T-helper 9 cell (primary cell): ENCODE data around the gene DCAF6.
A peak's percentile ranks its signal among the peaks of the same experiment; 100 is the strongest.
"Not testable (repeated sequence)": the region's sequence is repeated elsewhere in the genome, so short reads cannot be mapped to it uniquely, and the experiment has no call there.

Experiments
- DNase-seq: peaks from one replicate; pipeline ENCODE4 v3.0.0-alpha.2; 2020

The DCAF6 gene

DNA sequence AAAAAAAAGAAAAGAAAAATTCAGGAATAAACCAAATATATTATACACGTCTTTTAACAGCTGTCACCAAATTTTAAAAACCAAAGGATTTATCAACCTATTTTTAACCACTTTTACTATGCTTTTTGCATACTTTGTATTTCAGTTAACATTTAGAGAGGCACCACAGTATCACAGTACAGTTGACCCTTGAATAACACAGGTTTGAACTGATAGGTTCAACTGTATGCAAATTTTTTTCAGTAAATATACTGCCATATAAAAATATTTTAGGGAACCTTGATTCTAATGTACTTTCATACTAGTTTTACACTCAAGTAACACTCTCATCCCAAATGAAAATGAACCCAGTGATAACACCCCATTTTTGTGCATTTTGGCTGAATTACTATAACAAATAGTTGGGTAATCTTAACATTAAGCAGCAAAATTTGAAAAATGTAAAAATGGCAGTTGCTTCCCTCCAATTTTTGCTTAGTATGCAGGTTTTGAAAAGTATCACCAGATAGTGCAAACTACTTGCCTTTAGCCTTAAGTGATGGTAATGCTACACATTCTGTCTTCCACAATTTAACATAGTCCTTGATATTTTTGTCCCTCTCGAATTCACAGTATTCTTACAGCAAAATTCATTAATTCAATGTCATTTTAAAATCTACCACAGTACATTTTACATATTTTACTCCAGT lies 11.8 kb upstream of the DCAF6 start:
- no peak for DNase-seq

DNA sequence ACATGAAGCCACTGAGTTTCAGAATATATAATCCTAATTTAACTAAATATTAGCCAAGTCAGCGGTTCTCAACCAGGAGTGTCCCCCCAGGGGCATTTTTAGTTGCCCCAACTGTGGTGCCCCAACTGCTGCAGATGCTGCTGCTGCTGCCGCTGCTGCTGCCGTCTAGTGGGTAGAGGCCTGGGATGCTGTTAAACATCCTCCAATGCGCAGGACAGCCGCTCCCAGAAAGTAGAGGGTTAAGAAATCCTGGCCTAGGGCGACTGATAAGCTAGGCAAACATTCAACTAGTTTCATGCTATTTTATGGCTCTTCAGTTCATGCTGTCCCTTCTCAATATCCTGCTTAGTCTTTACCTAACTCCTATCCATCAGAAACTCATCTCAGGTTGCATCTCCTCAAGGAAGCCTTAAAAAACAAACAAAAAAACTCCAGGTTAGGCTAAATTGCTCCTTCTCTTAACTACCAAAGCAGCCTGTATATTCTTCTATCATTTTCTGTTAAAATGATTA lies 9.9 kb upstream of the DCAF6 start:
- no peak for DNase-seq

DNA sequence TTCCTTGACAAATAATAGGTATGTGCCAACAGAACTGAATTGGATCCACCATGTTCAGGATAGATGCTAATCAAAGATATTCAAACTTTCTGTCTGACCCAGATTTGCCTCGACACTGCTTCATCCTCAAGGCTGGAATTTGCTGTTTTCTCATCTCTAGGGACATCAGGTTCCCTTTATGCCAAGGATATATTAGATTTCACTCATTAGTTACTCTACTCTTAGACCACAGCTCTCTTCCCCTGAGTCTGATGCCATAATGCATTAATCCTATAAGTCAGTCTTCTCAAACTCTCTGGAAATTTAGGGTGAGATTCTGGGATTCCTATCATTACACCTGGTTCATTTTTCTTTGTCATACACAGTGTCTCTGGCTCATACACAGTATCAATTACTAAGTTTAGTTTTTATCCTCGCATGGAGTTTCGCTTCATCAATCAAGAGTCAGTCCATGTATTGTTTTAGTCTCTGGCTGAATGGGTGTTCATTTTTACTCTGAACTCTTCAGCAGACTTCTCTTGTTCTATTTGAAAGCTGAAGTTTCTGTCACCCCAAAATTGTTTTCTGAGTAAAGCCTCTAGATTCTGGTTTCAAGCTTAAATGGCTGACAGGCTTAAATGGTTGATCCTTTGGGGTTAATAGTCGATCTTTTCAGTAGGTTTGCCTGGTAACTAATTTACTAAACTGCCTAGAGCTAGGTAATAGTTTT lies 9.3 kb upstream of the DCAF6 start:
- DNase-seq = no peak

DNA sequence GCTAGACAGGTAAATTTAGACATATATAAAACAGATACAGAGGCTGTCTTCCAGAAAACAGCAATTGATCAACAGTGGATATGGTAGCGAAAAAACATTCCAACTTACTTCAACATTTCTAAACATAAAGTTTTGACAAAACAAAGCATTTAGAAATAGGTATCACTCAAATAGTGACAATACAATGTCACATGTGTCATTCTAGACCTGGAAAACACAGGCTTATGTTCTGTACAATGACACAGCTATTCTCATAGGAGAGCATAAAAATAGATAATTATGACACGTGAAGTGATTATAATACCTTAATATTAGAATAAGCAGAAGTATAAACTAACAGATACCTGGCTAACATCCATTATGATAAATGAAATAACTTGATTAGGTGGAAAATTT lies 8.0 kb upstream of the DCAF6 start:
- DNase-seq = no peak

DNA sequence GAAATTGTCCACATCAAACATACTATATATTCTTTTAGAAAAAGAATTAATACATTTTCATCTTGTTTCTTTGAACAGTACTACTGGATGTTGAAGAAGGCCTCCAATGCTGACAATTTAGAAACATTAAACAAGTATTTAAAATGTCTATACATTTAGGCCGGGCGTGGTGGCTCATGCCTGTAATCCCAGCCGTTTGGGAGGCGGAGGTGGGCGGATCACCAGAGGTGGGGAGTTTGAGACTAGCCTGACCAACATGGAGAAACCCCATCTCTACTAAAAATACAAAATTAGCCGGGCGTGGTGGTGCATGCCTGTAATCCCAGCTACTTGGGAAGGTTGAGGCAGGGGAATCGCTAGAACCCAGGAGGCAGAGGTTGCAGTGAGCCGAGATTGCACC lies 7.6 kb upstream of the DCAF6 start:
- DNase-seq = not testable (repeated sequence)

DNA sequence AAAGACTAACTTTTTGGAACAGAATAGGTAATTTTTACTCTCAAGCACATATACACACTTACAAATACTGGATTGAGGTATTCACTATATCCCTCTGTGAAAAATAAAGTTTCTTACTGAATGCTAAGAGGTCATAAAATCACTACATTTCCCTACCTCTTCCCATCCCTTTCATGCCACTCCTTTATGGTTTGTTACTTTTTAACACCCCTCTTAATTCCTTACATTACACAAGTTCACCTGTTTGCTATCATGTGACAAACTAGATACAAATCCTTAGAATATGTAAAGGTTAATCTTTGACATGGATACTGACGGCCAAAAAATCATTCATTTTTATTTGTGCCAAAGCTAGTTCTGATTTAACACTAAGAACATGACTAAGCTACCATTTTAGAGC lies 6.8 kb upstream of the DCAF6 start:
- DNase-seq = no peak

DNA sequence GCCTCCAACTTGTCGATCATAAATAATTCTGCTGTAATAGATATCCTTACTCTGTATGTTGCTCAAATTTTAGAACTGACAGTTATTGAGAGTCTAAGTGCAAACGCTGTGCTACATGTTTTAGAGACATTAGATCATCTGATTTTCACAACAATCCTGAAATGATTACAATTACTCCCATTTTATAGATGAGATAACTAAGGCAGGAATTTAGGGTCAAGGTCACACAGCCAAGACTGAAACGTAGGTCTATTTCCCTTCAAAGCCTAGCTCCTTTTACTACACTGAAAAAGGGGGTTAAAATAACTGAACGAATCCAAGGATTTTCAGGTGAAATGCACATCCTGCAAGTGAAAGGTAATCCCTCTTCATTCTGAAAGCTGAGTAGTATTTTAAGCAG lies 2.7 kb upstream of the DCAF6 start:
- no peak for DNase-seq

DNA sequence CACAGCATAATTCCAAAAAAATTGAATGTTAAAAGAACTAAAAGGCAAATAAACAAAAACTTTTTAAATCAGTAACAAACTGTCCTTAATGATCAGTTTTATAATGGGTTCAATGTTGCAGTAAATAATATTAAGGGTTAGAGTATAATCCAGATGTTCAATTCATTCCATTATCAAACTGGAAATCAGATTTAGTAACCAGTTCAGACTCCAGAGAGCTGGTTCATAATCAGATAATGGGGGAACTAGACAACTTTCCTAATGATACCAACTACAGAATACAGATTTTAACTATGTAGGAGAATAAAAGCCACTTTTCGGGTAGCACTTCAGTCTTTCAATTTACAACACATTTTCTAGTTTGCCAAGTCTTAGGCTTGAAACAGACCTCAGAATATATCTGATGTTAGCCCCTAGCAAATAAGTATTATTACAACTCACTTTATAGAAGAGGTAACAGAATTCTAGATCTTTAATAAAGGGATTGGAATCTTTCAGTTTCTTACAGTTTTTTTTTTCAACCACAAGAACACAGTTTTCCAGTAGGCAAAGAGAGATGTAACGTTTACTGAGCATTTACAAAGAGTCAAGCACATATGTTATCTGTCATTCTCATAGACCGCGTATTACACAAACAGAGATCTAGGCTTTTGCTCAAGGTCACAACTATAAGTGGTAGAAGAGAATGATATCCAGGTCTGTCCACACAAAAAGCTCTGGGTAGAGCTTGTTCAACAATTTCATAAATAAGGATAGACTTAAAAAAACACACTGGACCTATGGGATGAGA lies 1.9 kb upstream of the DCAF6 start:
- DNase-seq = no peak

DNA sequence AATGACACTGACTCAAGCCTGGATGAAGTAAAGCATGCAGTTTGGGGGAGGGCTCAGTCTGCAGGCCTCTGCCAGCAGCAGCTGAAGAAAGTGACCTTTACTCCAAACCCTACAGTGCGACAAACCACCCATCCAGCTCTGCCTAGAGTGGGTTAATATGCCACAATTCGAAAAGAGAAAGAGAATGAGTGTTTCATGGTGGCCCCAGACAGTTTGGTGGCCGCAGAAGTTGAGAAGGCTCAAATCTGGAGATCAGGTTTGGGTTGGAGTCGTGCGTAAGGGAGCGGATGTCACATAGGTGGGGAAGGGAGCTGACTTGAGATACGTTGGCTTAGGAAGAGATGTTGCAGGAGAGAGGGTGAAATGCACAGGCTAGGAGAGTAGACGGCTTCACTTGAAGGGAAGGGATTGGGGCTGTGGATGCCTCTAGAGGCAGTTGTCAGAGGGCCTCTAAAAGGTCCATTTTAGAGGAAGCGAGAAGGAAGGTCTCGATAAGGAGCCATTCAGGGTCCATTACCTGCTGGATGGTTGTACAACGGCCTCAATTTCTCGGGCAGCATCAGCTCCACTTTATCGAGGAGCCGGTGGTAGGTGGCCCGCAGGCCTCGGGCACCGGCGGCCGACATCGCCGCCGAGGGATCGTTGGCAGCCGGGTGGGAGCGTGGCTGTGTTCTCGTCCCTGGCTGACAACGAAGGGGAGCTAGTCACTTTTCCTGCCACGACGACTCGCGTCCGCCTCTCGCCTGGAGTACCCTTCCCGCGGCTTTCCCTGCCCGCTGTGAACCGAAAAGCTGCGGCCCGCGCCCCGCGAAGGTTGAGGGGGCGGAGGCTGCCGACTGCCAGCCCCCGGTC lies 1.0 kb upstream of the DCAF6 start:
- DNase-seq = peak; percentile 15

DNA sequence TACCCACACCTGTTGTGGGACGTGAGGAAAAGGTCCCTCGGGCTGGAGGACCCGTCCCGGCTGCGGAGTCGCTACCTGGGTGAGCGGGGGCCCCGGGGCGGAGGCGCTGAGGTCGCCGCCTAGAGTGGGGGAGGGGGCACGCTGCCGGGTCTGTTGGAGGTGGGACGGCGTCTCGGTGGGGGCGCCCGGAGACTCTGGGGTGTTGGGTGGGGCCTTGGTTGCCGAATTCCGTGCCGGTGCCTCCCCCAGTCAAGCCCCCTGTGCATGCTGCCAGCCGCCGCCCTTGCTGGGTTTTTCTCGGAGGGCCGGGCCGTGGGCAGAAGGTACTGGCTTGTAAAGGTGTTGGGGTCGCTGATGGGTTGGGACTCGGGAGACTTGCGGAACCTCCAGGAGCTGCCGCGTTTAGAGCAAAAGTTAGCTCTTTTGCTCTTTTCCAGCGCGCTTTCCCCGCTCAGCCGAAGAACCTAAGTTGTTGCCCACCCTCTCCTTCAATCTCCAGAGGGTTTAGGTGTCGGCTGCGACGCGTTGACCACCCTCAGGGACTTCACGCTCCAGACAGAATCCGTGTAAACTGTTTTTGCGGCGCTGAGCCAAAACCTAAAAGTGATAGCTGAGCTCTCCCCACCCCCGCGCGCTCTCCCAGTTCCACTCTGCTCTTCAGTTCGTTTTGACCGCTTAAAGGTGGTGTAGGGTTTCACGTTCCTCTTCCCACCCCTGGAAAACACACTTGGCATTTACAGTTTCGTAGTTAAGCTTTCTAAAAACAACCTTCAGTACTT lies 636 bp downstream of the DCAF6 start, which contains the start of gene MPC2:
Gene MPC2, minus strand, starts transcription at position 143 of the 779 bp plus-strand sequence. CDS start 1,231 bp downstream, outside the sequence.
- peak; percentile 57 for DNase-seq

DNA sequence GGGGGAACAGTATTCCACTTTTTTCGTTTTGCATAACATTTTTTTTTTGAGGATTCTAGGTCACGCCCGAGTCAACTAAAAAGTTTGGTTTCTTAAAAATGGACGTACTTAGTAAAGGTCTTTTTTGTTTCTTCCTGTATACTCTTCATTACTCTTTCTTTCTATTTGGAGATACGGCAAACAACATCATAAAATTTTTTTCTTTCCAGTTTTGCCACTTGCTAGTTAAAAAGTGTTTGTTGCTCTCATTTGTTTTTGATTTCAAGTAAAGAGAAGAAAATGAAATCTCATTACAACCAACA lies 1.2 kb downstream of the DCAF6 start:
- DNase-seq = no peak

DNA sequence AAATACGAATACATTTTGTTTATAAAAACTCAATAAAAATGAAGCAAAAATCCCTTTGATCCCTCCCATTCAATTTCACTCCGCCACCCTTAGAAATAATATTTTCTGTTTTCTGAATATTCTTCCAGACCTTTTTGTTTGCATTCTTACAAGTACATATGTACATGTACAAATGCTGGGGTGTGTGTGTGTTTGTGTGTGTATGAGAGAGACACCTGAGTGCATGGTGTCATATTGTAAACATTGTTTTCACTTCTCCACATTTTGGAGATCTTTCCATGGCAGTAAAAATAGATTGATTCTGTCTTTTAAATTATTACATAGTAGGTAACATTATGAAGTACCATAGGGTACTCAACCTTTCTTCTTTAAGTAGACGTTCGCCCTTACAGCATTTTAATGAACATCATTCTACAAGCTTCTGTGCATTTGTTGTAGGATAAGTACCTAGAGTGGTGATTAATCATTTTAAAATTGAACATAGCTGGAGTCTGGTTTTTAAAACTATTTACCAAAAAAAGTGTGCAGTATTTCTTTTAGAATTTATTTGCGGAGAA lies 1.7 kb downstream of the DCAF6 start:
- no peak for DNase-seq

DNA sequence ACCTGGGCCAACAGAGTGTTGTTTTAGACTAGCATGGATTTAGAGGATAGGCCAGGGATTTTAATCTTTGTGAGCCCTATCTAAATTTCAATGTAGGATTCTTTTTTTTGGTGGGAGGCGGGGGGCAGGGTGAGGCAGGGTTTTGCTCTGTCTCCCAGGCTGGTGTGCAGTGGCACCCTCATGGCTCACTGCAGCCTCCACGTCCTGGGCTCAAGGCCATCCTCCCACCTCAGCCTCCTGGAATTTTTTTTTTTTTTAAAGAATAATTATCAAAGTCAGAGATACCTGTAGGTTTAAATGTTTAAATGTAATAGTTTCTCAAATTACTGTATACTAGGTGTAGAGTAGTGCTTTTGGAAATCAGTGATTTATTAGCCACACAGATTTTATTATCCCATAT lies 3.8 kb downstream of the DCAF6 start:
- no peak for DNase-seq

DNA sequence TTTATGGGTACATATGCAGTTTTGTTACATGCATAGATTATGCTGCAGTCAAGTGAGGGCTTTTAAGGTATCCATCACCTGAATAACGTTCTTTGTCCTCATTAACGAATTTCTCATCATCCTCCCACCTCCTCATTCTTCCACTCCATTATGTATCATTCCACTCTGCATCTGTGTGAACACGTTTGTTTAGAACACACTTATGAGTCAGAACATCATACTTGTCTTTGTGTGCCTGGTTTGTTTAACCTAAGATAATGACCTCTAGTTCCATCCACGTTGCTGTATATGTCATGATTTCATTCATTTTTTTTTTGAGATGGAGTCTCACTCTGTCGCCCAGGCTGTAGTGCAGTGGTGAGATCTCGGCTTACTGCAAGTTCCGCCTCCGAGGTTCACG lies 7.1 kb downstream of the DCAF6 start:
- DNase-seq = no peak

DNA sequence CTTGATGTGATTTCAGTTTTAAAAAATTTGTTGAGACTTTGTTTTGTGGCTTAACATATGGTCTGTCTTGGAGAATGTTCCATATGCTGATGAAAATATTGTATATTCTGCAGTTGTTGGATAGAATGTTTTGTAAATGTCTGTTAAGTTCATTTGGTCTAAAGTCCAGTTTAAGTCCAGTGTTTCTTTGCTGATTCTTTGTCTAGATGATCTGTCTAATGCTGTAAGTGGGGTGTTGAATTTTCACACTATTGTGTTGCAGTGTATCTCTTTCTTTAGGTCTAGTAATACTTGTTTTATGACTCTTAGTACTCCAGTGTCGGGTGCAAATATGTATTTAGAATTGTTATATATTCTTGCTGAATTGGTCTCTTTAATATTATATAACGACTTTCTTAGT lies 11.2 kb downstream of the DCAF6 start:
- DNase-seq = no peak

DNA sequence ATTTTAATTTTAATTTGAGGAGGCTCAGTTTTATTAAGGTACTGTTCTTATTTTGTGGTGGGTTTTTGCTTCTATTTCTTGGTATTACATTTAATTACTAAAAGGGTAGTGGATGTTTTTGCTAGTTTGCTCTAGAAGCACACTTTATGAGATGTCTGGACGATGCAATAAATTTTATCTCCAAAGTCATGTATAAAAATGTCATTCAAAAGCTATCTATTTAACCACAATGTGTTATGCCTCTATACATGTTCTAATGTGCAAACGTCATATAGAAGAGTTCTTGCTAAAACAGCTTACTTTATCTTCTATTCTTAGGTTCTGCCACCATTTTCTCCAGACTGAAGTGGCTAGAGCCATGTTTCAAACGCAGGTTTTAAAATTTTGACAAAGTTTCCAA lies 13.3 kb downstream of the DCAF6 start:
- DNase-seq = no peak

DNA sequence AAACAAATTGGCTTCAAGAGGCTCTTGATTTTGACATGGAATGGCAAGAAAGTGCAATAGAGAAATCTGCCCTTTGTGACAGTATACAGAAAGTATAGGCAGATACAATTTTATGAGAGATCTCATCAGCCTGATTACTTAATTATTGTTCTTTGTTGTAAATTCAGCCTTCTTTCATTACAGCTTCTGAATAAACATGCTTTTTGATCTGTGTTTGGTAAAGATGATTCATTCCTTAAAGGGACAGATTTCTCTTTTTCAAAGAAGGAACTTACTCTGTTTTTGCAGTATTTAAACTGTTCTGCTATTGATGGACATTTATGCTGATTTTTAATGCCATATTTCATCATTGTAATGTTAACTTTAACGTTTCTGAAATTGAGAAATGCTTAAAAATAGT lies 14.1 kb downstream of the DCAF6 start:
- no peak for DNase-seq

DNA sequence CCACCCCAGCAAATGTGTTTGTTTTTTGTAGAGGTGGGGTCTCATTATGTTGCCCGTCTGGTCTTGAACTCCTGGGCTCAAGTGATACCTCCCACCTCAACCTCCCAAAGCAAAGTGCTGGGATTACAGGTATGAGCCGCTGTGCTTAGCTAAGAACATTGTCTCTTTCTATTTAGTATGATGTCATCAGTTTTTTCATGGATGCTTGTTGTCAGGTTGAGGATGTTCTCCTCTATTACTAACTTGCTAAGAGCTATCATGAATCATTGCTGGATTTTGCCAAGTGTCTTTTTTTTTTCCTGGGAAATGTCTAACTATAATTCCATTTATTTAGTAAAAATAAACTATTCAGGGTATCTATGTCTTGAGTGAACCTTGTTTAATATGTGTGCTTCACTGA lies 19.4 kb downstream of the DCAF6 start:
- no peak for DNase-seq

DNA sequence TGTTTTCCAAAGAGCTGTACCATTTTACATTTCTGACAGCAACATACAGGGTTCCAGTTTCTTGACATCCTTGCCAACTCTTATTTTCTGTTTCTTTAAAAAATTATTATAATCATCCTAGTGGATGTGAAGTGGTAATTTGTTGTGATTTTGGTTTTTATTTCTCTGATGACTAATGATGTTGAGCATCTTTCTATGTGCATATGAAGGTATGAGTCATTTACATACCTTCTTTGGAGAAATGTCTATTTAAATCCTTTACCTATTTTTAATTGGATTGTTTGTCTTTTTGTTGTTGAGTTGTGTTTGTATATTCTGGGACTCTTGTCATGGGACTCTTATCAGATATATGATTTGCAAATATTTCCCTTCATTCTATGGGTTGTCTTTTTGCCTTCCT lies 21.2 kb downstream of the DCAF6 start:
- no peak for DNase-seq

DNA sequence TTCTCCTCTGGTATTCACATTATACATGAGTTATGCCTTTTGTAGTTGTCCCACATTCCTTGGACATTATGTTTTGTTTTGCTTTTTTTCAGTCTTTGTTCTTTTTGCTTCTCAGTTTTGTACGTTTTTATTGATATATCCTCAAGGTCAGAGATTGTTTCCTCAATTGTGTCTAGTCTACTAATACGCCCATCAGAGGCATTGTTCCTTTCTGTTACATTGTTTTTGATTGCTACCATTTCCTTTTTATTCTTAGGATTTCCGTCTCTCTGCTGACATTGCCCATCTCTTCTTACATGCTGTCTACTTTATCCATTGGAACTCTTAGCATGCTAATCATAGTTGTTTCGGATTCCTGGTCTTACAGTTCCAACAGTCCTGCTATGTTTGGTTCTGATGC lies 28.2 kb downstream of the DCAF6 start:
- DNase-seq = no peak

DNA sequence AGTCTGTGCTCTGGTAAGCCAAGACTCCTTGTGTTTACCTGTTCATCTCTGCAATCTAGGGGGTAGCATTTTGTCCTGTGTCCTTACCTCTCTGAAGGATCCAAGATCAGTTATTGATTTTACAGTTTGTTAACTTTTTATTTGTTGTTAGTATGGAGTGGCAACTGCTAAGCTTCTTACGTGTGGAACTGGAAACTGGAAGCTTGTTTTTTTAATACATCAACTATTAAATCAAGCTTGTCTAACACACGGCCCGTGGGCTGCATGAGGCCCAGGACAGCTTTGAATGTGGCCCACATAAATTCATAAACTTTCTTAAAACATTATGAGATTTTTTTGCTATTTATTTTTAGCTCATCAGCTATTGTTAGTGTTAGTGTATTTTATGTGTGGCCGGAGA lies 29.6 kb downstream of the DCAF6 start:
- no peak for DNase-seq

DNA sequence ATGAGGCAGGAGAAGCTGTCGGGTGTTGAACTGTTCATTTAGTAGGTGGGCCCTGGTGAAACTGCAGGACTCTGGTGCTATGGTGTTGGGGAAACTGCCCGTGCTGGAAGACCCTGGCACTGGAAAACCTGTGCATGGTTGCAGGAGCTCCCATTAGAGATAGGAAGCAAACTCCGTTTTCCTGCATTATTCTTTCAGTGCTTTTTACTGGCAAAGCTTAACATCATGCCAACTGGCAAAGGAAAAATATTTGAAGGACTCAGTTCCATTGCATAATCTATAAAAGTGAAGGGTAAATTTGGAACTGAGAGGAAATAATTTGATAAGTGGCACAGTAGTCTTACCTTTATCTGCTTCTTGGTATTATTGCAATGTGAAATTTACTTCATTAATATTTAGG lies 32.1 kb downstream of the DCAF6 start:
- DNase-seq = no peak
